GM18507 (cell line): ENCODE measurements around the gene SLC41A1.

Source experiments
- DNase-seq: peaks from one replicate; pipeline ENCODE4 v3.0.0; 2011; ENCODE audit warnings: low read depth; ENCODE audit not compliant: insufficient read length; ENCODE audit errors: extremely low spot score
- FAIRE-seq: peaks from 2 replicates; lab custom pipeline; 2011; peaks lifted over from hg19 to GRCh38; lab: Jason Lieb, UNC

Gene SLC41A1

GRCh38 chr1:205792961-205793673 is 19.9 kb downstream of the SLC41A1 start:
- FAIRE-seq (no peak), DNase-seq (no peak)

DNA sequence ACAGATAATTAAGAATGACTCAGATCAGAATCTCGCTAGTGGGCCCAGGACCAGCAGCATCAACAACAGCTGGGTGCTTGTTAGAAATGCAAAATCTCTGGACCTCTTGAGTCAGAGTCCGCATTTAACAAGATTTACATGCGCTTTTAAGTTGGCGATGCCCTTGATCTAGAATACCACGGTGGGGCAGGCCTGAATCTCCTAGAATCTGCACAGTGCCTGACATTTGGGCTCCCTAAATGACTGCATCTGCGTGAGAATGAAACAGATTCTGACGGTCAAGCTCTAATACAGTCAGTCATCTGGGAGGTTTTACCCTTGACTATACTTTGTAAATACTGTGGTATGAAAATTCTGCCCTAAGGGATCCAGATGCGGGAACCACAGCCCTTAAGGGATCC is 20.5 kb downstream of the SLC41A1 start:
- FAIRE-seq (peak; percentile 12), DNase-seq (no peak)

DNA sequence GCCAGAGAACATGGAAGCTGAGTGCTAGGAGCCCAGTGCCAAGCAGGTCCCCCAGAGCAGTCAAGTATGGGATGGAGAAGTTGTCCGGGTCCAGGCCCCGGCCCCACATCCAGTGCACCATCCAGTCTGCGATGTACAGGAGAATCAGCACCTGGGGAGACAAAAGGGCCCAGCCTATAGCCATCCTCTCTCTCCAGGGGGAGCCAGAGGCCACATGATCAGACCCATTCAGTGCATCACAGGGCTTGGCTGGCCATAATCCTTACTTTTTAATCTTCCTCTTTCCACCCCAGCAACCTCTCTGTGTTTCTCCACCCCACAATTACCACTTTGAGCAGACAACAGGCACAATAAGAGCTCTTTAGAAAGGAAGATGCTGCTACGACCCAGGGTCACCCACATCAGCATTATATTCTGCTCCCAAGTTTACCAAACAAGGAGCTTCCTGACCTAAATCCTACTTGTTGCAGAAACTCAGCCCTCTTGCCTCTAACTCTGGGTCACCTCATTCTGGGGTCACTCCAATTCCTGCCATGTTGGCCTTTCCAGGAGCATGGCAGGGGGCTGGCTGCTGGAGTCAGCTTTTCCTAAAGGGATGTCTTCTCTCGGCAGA is 21.3 kb downstream of the SLC41A1 start:
- no peak for DNase-seq
- peak; percentile 61 for FAIRE-seq

DNA sequence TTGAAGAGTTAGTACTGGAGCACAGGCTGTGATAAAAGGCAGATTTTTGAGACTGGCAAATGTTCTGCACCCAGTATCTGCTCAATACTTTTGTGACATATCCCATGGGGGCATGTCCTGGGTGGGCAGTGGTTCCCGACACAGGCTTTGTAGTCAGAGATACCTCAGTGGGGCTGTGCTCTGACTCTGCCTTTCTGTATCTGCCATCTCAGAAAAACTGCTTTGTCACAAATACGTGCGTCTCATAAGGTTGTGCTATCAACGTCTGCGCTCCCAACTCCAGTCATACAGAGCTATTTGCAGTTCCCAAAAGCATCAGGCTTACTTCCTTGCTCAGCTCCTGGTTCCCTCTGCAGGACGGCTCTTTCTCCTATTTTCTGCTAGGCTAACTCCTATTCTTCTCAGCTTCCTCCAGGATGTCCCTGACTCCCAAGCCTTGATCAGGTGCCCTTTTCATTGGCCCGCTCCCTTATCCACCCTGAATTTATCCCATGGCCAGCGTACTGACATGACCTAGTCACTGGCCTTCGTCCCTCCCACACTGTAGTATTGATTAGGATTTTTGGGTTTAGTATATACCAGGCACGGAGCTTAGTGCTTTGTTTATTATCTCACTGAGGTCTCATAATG is 25.6 kb downstream of the SLC41A1 start:
- FAIRE-seq (no peak), DNase-seq (no peak)

DNA sequence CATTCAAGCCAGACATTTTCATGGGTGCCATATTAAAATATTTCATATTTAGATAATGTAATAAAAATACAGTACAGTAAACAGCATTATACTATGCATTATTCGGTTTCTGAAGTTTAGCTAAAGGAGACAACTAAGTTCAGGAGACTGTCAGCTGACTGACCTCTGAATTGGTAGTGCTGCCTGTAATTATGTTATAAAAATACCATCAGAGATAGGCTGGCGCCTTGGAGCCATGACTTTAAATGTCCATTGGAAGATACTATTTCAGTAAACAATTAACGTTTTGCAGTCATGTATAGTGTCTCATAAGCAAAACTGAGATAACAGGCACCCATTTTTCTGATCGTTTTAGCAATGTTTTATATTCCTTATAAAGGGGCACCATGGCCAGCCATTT is 26.4 kb downstream of the SLC41A1 start:
- FAIRE-seq (no peak), DNase-seq (no peak)

DNA sequence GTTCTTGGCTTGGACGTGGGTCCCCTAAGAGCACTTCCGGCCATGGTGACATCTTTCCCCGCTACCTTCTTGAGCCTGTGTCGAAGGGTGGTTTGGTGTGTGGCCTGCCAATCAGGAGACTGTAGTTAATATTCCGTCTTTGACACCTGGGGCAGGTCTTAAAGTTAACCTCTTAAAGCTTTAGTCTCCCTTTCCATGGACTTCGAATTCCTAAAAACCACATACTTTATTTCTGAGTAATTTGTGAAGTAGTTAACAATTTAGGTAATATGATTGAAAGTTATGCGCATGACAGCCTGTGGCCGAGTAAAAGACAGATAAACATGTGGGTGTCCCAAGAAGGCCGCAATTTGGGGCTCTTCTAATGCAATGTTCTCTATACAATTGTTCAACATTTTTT is 27.6 kb downstream of the SLC41A1 start:
- no peak for FAIRE-seq
- no peak for DNase-seq

- DNase-seq (no peak), FAIRE-seq (no peak)
These were observed 29.1 kb downstream of the SLC41A1 start for GRCh38 chr1:205783904-205784303.

DNA sequence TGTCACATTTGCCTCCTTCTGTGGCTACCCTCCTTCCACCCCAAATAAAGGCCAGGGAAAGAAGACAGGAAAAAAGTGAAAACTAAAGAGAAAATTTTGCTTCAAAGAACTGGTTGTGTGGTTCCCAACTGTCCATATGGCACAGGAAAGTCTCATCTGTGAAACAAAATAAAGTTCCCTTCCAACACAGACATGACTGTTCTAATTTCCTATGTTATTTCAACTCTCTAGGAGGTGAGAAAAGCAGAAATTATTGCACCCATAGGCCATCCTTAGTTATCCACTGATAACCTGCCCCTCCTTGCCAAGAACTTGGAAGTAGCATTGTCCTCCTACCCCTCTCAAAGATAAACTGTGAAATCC is 29.6 kb downstream of the SLC41A1 start:
- no peak for FAIRE-seq
- DNase-seq, result no peak

GRCh38 chr1:205782627-205783432 is 30.2 kb downstream of the SLC41A1 start:
- FAIRE-seq (no peak), DNase-seq (no peak)

GRCh38 chr1:205780335-205780734 is 32.7 kb downstream of the SLC41A1 start:
- DNase-seq (no peak), FAIRE-seq (no peak)

- DNase-seq, result no peak
- no peak for FAIRE-seq
These were observed 35.0 kb downstream of the SLC41A1 start for GRCh38 chr1:205777994-205778393.

- FAIRE-seq, result no peak
- DNase-seq, result no peak
These were observed 37.3 kb downstream of the SLC41A1 start for GRCh38 chr1:205775717-205776056.

GRCh38 chr1:205775015-205775716 is 37.8 kb downstream of the SLC41A1 start, which contains the start of gene RAB29:
RAB29 (minus strand) TSS chr1:205775482; CDS start chr1:205774956, 526 bp downstream.
- DNase-seq (peak; percentile 73), FAIRE-seq (peak; percentile 92)

GRCh38 chr1:205774198-205775014 is 38.6 kb downstream of the SLC41A1 start:
- DNase-seq, result no peak
- peak; percentile 79 for FAIRE-seq

- FAIRE-seq, result peak; percentile 84
- no peak for DNase-seq
These were observed 40.4 kb downstream of the SLC41A1 start for GRCh38 chr1:205772607-205773032.

- no peak for FAIRE-seq
These were observed 42.4 kb downstream of the SLC41A1 start for GRCh38 chr1:205770618-205771017.

GRCh38 chr1:205769641-205770365 is 43.2 kb downstream of the SLC41A1 start:
- no peak for DNase-seq
- no peak for FAIRE-seq

More at GRCh38 chr1:205770618-205771017, 42.4 kb downstream of the SLC41A1 start:
- no peak for DNase-seq

- no peak for FAIRE-seq
- DNase-seq, result no peak
These were observed 45.8 kb downstream of the SLC41A1 start for GRCh38 chr1:205767248-205767647.
